AG09309 (cell line): ENCODE results near the gene NFKBIE.

Experiments used
- DNase-seq: peaks from one replicate; pipeline ENCODE4 v3.0.0-alpha.2; 2010; ENCODE audit warnings: low read depth
- H3K4me3 ChIP-seq: 2 replicates; pipeline ENCODE4 v1.5.1; 2011; ENCODE audit warnings: mild to moderate bottlenecking, low read depth, low read length, moderate library complexity; ENCODE audit not compliant: control insufficient read depth
- CTCF ChIP-seq: IDR thresholded peaks from 2 replicates; pipeline ENCODE4 v1.5.1; 2011; ENCODE audit warnings: mild to moderate bottlenecking, low read depth, low read length, inconsistent platforms; ENCODE audit not compliant: insufficient read depth, control insufficient read depth; ENCODE audit errors: missing control alignments

The NFKBIE gene

GRCh38 chr6:44260011-44260410, 5.3 kb downstream of the NFKBIE start:
- no peak overlapping the region for H3K4me3 ChIP-seq
- no peak for DNase-seq
- no peak for TF ChIP-seq CTCF

- no peak for TF ChIP-seq CTCF
- DNase-seq = no peak
- H3K4me3 ChIP-seq = no peak overlapping the region
Measured at GRCh38 chr6:44258921-44259320, 6.4 kb downstream of the NFKBIE start.

- no peak for DNase-seq
- no peak for TF ChIP-seq CTCF
- no peak overlapping the region for H3K4me3 ChIP-seq
Measured at GRCh38 chr6:44258325-44258863, 7.0 kb downstream of the NFKBIE start.

- no peak for TF ChIP-seq CTCF
- DNase-seq = no peak
- peak overlapping the region; percentile 89 for H3K4me3 ChIP-seq
Measured at GRCh38 chr6:44257753-44258324, 7.5 kb downstream of the NFKBIE start.

- peak within 1 kb of the TSS; percentile 89 for H3K4me3 ChIP-seq
- TF ChIP-seq CTCF = peak; percentile 29
- DNase-seq = no peak
Measured at GRCh38 chr6:44257025-44257752, 8.2 kb downstream of the NFKBIE start, which contains the start of gene SLC35B2. TSS of gene SLC35B2 (minus strand) at chr6:44257528. CDS start at chr6:44257410, 118 bp downstream.

- no peak for DNase-seq
- TF ChIP-seq CTCF = no peak
- peak overlapping the region; percentile 89 for H3K4me3 ChIP-seq
Measured at GRCh38 chr6:44256775-44257024, 8.7 kb downstream of the NFKBIE start.
